Inflammatory macrophage treated with lipopolysaccharide for 4 hours (primary cell): ENCODE measurements around the gene RNF166.

ENCODE experiments used
- DNase-seq: peaks from one replicate; pipeline ENCODE4 v3.0.0-alpha.2; 2020

Gene RNF166

GRCh38 chr16:88706229-88706964 lies at the start of gene RNF166, which contains the start of gene CTU2:
Gene RNF166, minus strand, starts transcription at chr16:88706408. Its CDS starts 83 bp downstream, at chr16:88706325.
Gene CTU2, plus strand, starts transcription at chr16:88706503. Its CDS starts 28 bp downstream, at chr16:88706531.
- DNase-seq = peak; percentile 91

- DNase-seq = peak; percentile 13
Observed at GRCh38 chr16:88754912-88755744, 48.9 kb upstream of the RNF166 start.

GRCh38 chr16:88754109-88754911 lies 48.1 kb upstream of the RNF166 start:
- no peak for DNase-seq

GRCh38 chr16:88753602-88754001 lies 47.4 kb upstream of the RNF166 start:
- no peak for DNase-seq

- no peak for DNase-seq
Observed at GRCh38 chr16:88753191-88753590, 47.0 kb upstream of the RNF166 start.

GRCh38 chr16:88752386-88753002 lies 46.3 kb upstream of the RNF166 start:
- DNase-seq = no peak

- DNase-seq = no peak
Observed at GRCh38 chr16:88750854-88751253, 44.6 kb upstream of the RNF166 start.

- no peak for DNase-seq
Observed at GRCh38 chr16:88749358-88749757, 43.1 kb upstream of the RNF166 start.

- DNase-seq = no peak
Observed at GRCh38 chr16:88748364-88748763, 42.2 kb upstream of the RNF166 start.

GRCh38 chr16:88747588-88748301 lies 41.5 kb upstream of the RNF166 start:
- DNase-seq = peak; percentile 72

GRCh38 chr16:88746506-88746905 lies 40.3 kb upstream of the RNF166 start:
- DNase-seq = no peak

- no peak for DNase-seq
Observed at GRCh38 chr16:88744577-88745521, 38.6 kb upstream of the RNF166 start.

- peak; percentile 62 for DNase-seq
Observed at GRCh38 chr16:88743693-88744576, 37.7 kb upstream of the RNF166 start.

- DNase-seq = no peak
Observed at GRCh38 chr16:88742896-88743605, 36.8 kb upstream of the RNF166 start.

GRCh38 chr16:88741368-88741767 lies 35.2 kb upstream of the RNF166 start:
- DNase-seq = no peak

- DNase-seq = no peak
Observed at GRCh38 chr16:88740727-88741055, 34.5 kb upstream of the RNF166 start.

GRCh38 chr16:88739977-88740726 lies 33.9 kb upstream of the RNF166 start:
- no peak for DNase-seq
